ENCODE measurements around the gene GIN1.
"Not testable (repeated sequence)": the region's sequence is repeated elsewhere in the genome, so short reads cannot be mapped to it uniquely, and the experiment has no call there.

The GIN1 gene

GRCh38 chr5:103109277-103109676 lies 10.7 kb downstream of the GIN1 start:
- DNase-seq (ENCODE audit: low spot score): no peak

GRCh38 chr5:103108086-103108485 lies 11.9 kb downstream of the GIN1 start:
- DNase-seq (ENCODE audit: low spot score): no peak

DNA sequence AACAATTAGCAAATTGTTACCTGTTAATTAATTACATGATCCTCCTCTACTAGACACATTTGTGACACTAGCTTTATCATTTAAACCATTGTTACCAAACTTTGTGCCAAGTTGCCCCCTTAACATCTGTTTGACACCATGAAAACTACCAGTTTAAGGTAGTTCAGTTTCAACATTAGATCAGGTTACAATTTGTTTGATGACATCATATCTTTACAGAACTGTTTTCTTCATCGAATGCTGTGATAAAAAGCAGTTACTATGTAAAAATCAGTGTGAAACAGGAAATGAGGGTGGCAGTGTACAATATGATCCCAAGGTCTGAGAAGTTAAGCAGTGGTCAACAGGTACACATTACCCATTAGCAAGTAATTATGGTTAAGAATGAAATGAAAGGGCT lies 17.7 kb downstream of the GIN1 start:
- DNase-seq (ENCODE audit: low spot score): no peak

DNA sequence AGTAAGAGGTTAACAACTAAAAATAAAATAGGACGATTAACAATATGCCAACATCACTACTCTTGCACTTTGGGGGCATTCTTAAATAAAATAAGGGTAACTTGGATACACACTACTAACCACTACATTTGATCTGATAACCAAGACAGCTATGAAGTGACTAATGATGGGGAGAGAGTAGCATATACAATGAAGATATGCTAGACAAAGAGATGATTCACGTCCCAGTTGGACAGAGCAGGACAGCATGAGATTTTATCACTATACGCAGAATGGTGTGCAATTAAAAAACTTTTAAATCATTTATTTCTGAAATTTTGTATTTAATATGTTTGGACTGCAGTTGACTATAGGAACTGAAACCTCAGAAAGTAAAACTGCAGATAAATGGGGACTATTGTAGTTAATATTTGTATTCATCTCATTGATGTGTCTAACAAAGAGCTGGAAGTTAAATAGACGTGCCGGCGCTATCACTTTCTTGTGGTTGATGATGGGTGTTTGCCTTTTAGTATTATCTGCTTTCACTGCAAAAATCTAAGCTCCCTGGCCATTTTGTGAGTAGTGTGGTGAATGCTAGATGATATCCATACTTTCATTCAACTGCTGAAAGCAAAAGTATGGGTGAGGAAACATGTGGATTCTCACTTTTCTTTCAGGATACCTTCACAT lies 18.7 kb downstream of the GIN1 start:
- no peak for DNase-seq (ENCODE audit: low spot score)

DNA sequence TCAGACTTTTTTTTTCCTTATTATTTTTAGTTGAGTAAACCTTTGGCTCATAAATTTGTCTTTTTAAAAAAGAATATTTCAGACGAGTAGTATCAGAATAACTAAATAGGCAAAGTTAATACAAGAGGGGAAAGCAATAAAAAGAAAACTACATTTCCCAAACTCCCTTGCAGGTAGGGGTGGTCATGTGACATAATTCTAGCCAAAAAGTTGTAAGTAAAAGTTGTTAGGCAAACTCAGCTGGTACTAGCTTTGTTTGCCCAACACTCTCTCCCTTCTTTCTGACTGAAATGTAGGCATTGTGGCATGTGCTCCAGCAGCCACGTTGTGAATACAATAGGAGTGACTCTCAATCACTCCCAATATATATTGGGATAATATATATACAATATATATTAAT lies 20.9 kb downstream of the GIN1 start:
- no peak for DNase-seq (ENCODE audit: low spot score)

GRCh38 chr5:103094737-103095136 lies 25.2 kb downstream of the GIN1 start:
- no peak for DNase-seq (ENCODE audit: low spot score)

GRCh38 chr5:103093727-103094126 lies 26.2 kb downstream of the GIN1 start:
- DNase-seq (ENCODE audit: low spot score): no peak

- DNase-seq (ENCODE audit: low spot score): no peak
These were observed 27.3 kb downstream of the GIN1 start for GRCh38 chr5:103092676-103093075.

DNA sequence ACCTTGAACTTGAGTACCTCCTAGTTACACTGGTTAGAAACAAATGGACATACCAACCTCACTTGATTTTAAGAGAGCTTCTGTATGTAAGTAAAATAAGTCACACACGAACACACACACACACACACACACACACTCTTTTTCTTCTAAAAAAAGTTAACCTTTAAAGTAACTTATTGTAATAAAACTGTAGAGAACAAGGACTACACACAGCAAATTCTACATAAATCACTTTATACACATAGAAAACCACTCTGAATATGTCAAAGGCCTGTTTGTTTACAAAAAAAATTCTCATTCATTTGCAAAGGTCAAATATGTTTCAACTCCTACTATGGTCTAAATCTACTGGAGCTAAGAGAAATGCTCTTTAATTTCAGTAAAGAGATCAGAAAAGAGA lies 29.1 kb downstream of the GIN1 start:
- no peak for DNase-seq (ENCODE audit: low spot score)

DNA sequence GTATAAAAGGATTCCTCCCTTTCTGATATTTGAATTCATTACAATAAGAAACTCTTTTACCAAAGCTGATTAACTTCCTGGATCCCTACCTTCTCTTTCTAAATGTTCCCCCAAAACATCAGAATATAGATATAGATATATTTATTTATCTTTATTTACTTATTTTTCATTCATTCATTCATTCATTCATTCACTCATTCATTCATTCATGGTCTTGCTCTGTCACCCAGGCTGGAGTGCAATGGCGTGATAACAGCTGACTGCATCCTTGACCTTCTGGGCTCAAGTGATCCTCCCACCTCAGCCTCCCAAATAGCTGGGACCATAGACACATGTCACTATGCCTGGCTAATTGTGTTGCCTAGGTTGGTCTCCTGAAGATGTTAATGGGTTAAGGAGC lies 30.7 kb downstream of the GIN1 start:
- no peak for DNase-seq (ENCODE audit: low spot score)

DNA sequence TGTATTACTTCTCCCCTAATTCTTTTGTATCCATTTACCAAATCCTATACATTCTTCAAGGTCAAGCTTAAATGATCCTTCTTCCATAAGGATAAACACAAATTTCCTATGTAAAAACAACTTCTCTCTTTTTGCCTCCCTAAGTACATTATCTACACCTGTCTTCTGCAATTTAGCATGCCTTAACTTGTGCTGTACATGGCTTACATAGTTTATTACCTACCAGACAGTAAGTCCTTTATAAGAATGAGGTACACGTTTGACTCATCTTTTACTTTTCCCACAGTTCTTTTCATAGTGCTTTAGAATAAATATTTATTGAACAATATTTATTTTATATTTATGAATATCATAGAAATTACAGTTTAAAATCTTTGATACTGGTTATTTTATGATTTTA lies 33.4 kb downstream of the GIN1 start:
- DNase-seq (ENCODE audit: low spot score): no peak

- DNase-seq (ENCODE audit: low spot score): no peak
These were observed 40.1 kb downstream of the GIN1 start for GRCh38 chr5:103079796-103080195.

DNA sequence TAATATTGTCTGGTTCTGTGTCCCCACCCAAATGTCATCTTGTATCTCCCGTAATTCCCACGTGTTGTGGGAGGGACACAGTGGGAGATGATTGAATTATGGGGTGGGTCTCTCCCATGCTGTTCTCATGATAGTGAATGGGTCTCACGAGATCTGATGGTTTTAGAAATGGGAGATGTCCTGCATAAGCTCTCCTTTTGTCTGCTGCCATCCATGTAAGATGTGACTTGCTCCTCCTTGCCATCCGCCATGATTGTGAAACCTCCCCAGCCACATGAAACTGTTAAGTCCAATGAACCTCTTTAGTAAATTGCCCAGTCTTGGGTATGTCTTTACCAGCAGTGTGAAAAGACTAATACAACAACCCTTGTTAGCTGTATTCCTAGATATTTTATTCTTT lies 44.5 kb downstream of the GIN1 start:
- DNase-seq (ENCODE audit: low spot score): no peak

- DNase-seq (ENCODE audit: low spot score): not testable (repeated sequence)
These were observed 46.4 kb downstream of the GIN1 start for GRCh38 chr5:103073500-103073899.

GRCh38 chr5:103066326-103066725 lies 53.6 kb downstream of the GIN1 start:
- no peak for DNase-seq (ENCODE audit: low spot score)

DNA sequence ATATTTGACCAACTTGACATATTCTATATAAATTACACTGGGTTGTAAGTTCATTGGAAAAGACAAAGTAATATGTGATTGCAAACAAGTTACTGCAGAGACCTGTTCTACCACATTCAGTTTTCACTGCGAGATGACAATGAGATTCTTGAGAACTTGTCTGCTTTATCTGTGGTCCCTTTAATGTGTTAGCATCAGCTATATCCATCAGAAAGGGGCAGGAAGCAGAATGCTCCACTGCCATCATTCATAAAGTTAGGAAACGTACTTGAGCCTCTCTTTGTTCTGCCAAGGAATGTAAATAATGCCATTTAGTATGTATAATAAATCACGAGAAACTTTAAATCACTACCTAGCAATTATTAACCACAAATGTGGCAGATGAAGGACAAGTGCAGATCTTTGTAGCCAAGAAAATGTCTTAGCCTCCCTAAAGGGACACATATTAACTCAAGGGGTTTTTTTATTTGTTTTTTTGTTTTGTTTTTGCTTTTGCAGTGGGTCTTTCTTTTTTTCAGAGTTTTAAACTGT lies 59.4 kb downstream of the GIN1 start:
- DNase-seq (ENCODE audit: low spot score): no peak

- DNase-seq (ENCODE audit: low spot score): no peak
These were observed 60.4 kb downstream of the GIN1 start for GRCh38 chr5:103059525-103059924.

DNA sequence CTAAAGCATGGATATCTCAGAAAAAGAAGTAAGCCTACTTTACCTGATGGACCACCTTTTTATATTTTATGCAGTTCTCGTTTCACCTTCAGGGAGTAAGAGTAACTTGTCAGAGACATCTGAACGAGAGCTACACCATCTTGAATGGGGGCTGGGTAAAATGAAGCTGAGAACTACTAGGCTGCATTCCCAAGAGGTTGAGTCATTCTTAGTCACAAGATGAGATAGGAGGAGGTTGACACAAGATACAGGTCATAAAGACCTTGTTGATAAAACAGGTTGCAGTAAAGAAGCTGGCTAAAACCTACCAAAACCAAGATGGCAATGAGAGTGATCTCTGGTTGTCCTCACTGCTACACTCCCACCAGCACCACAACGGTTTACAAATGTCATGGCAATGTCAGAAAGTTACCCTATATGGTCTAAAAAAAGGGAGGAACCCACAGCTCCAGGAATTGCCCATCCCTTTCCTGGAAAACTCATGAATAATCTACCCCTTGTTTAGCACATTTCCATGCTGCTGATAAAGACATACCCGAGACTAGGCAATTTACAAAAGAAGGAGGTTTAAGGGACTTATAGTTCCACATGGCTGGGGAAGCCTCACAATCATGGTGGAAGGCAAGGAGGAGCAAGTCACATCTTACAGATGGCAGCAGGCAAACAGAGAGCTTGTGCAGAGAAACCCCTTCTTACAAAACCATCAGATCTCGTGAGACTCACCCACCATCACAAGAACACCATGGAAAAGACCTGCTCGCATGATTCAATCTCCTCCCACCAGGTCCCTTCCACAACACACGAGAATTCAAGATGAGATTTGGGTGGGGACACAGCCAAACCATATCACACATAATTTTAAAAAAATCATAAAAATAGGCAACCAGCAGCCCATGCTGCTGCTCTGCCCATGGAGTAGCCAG lies 62.5 kb downstream of the GIN1 start:
- no peak for DNase-seq (ENCODE audit: low spot score)

GRCh38 chr5:103046706-103047105 lies 73.2 kb downstream of the GIN1 start:
- DNase-seq (ENCODE audit: low spot score): not testable (repeated sequence)

GRCh38 chr5:103041071-103041676 lies 78.8 kb downstream of the GIN1 start:
- peak; percentile 52 for DNase-seq (ENCODE audit: low spot score)

- DNase-seq (ENCODE audit: low spot score): no peak
These were observed 82.1 kb downstream of the GIN1 start for GRCh38 chr5:103037673-103038455.

GRCh38 chr5:103036601-103037000 lies 83.3 kb downstream of the GIN1 start:
- no peak for DNase-seq (ENCODE audit: low spot score)

Measured in Ammon's horn (tissue), 1 donor.